H1 (cell line): Measurements from ENCODE around the gene HSD17B3. TPM values are rescaled to one million over a fixed set of nuclear protein-coding genes. Genes with fewer than 3 reads are reported as not detected.

ENCODE experiments used
- CTCF ChIP-seq, 3 experiments: IDR thresholded peaks; 1 replicate in 2 of 3; 2 replicates in 1 of 3; pipeline versions ENCODE4 v1.5.1 to v1.6.1; 2011; ENCODE audit warnings: low read length in 3 of 3, mild to moderate bottlenecking in 3 of 3, inconsistent platforms in 2 of 3, low read depth in 1 of 3, moderate library complexity in 1 of 3; ENCODE audit not compliant: insufficient read depth in 1 of 3; ENCODE audit errors: control extremely low read depth in 1 of 3
- POLR2AphosphoS5 ChIP-seq: IDR thresholded peaks from 2 replicates; pipeline ENCODE4 v1.6.1; 2011; ENCODE audit warnings: low read depth, low read length
- YY1 ChIP-seq: IDR thresholded peaks from 2 replicates; pipeline ENCODE4 v1.6.1; 2011; ENCODE audit warnings: low read depth, mild to moderate bottlenecking, low read length
- polyA plus RNA-seq, 7 experiments: library from polyadenylated mRNA; depleted of rRNA in 3 of 7; stranded (reverse) in 5 of 7; unstranded in 2 of 7; fragments of >200 nt in 5 of 7; fragments of 200-250 nt in 2 of 7; gene quantifications; 1 replicate in 5 of 7; 2 replicates in 1 of 7; 4 replicates in 1 of 7; pipeline versions ENCODE4 v1.2.1 to v1.2.3, GENCODE V29; 2011 to 2013; ENCODE audit warnings: missing spikeins in 2 of 7, mixed read lengths in 2 of 7
- total RNA-seq: library from RNA; stranded (reverse); fragmentation: NEBNext Ultra II Directional; extraction: Animal tissue kit (Norgen Biotek cat#: 25700); gene quantifications from 2 replicates; pipeline ENCODE4 v1.2.1, GENCODE V29; 2021

Gene HSD17B3
- total and polyA plus RNA-seq, 2 of the 8 experiments (the other 6 are each of a cell fraction or from before 2014, with no cell fraction given) = not detected

GRCh38 chr9:96321515-96321914 lies 19.5 kb upstream of the HSD17B3 start (continued):
- TF ChIP-seq POLR2AphosphoS5 (no peak), YY1 (no peak), CTCF (IDR thresholded peaks at IDR 0.05; ENCODE audit: control extremely low read depth in 1 of 3, insufficient read depth in 1 of 3, low read depth in 1 of 3, low read length in 3 of 3) (no peak)
